IPS DF 6.9 (cell line): Measurements from ENCODE around the gene CCDC9.
"Not testable (repeated sequence)": the region's sequence is repeated elsewhere in the genome, so short reads cannot be mapped to it uniquely, and the experiment has no call there.

Experiments
- DNase-seq: peaks from one replicate; pipeline ENCODE4 v3.0.0-alpha.2; 2013; ENCODE audit warnings: low read depth, low spot score
- H3K27ac ChIP-seq: one replicate; pipeline ENCODE4 v1.5.1; 2013; ENCODE audit warnings: low read length, control low read depth
- H3K27me3 ChIP-seq: 2 replicates; pipeline ENCODE4 v1.6.1; 2013; ENCODE audit warnings: mild to moderate bottlenecking, low read length; ENCODE audit not compliant: control insufficient read depth, insufficient read depth
- H3K36me3 ChIP-seq: 2 replicates; pipeline ENCODE4 v1.6.1; 2013; ENCODE audit warnings: low read length; ENCODE audit not compliant: control insufficient read depth, insufficient read depth
- H3K4me1 ChIP-seq: 2 replicates; pipeline ENCODE4 v1.6.1; 2013; ENCODE audit warnings: low read length; ENCODE audit not compliant: control insufficient read depth, insufficient read depth
- H3K4me3 ChIP-seq: 2 replicates; pipeline ENCODE4 v1.5.1; 2013; ENCODE audit warnings: mild to moderate bottlenecking, low read length
- H3K9me3 ChIP-seq: 2 replicates; pipeline ENCODE4 v1.6.1; 2013; ENCODE audit warnings: low read length, inconsistent platforms; ENCODE audit not compliant: control insufficient read depth, insufficient read depth
- WGBS: extraction: QIAGEN DNeasy Blood & Tissue Kit; methylation state at CpG from one replicate; pipeline ENCODE4 v1.1.7; 2013; ENCODE audit warnings: mixed read lengths, missing lambda C conversion rate; ENCODE audit not compliant: insufficient read length, insufficient coverage; 5-methylcytosine and 5-hydroxymethylcytosine counted together

The CCDC9 gene

GRCh38 chr19:47261946-47262793 lies 5.8 kb downstream of the CCDC9 start:
- DNase-seq, H3K27ac ChIP-seq, H3K4me3 ChIP-seq, H3K9me3 ChIP-seq, H3K27me3 ChIP-seq, H3K4me1 ChIP-seq: not testable (repeated sequence)
- no CpG with 5 or more reads among the region's 14 CpGs for WGBS
- peaks cover 33% of the 10 kb centered on the region for H3K36me3 ChIP-seq

GRCh38 chr19:47264629-47265028 lies 8.3 kb downstream of the CCDC9 start:
- no CpG with 5 or more reads among the region's 30 CpGs for WGBS
- no peaks in the 10 kb centered on the region for H3K27me3 ChIP-seq
- H3K27ac ChIP-seq = no peak overlapping the region
- H3K36me3 ChIP-seq = peaks cover 36% of the 10 kb centered on the region
- H3K4me3 ChIP-seq = no peak overlapping the region
- H3K4me1 ChIP-seq = no peaks in the 10 kb centered on the region
- no peak for DNase-seq
- no peaks in the 10 kb centered on the region for H3K9me3 ChIP-seq

- Histone ChIP-seq H3K27ac (no peak overlapping the region), H3K36me3 (peaks cover 25% of the 10 kb centered on the region), H3K9me3 (no peaks in the 10 kb centered on the region), H3K4me1 (no peaks in the 10 kb centered on the region), H3K27me3 (no peaks in the 10 kb centered on the region), H3K4me3 (no peak overlapping the region)
- no peak for DNase-seq
- no CpG with 5 or more reads among the region's 21 CpGs for WGBS
Measured at GRCh38 chr19:47266401-47266941, 10.1 kb downstream of the CCDC9 start.

GRCh38 chr19:47267350-47267759 lies 11.0 kb downstream of the CCDC9 start:
- no peaks in the 10 kb centered on the region for H3K9me3 ChIP-seq
- no CpG with 5 or more reads among the region's 14 CpGs for WGBS
- DNase-seq = no peak
- H3K4me3 ChIP-seq = no peak overlapping the region
- no peak overlapping the region for H3K27ac ChIP-seq
- H3K27me3 ChIP-seq = no peaks in the 10 kb centered on the region
- H3K36me3 ChIP-seq = peaks cover 25% of the 10 kb centered on the region
- H3K4me1 ChIP-seq = 0 out of 2 replicates have a peak, but pooled peaks cover 1% of the 10 kb centered on the region

- no CpG with 5 or more reads among the region's 6 CpGs for WGBS
- Histone ChIP-seq H3K36me3 (peaks cover 24% of the 10 kb centered on the region), H3K9me3 (no peaks in the 10 kb centered on the region), H3K4me1 (0 out of 2 replicates have a peak, but pooled peaks cover 1% of the 10 kb centered on the region), H3K4me3 (no peak overlapping the region), H3K27me3 (no peaks in the 10 kb centered on the region), H3K27ac (no peak overlapping the region)
- DNase-seq = no peak
Measured at GRCh38 chr19:47268028-47268427, 11.7 kb downstream of the CCDC9 start.

GRCh38 chr19:47269596-47269995 lies 13.3 kb downstream of the CCDC9 start:
- no peak overlapping the region for H3K27ac ChIP-seq
- no peaks in the 10 kb centered on the region for H3K9me3 ChIP-seq
- H3K36me3 ChIP-seq = peaks cover 18% of the 10 kb centered on the region
- DNase-seq = no peak
- 0 out of 2 replicates have a peak, but pooled peaks cover 1% of the 10 kb centered on the region for H3K4me1 ChIP-seq
- H3K27me3 ChIP-seq = no peaks in the 10 kb centered on the region
- WGBS = no CpG with 5 or more reads among the region's 7 CpGs
- H3K4me3 ChIP-seq = no peak overlapping the region

- H3K4me3 ChIP-seq = no peak overlapping the region
- DNase-seq = no peak
- WGBS = no CpG with 5 or more reads among the region's 10 CpGs
- H3K9me3 ChIP-seq = no peaks in the 10 kb centered on the region
- H3K4me1 ChIP-seq = 0 out of 2 replicates have a peak, but pooled peaks cover 1% of the 10 kb centered on the region
- no peak overlapping the region for H3K27ac ChIP-seq
- H3K27me3 ChIP-seq = no peaks in the 10 kb centered on the region
- peaks cover 15% of the 10 kb centered on the region for H3K36me3 ChIP-seq
Measured at GRCh38 chr19:47270408-47270807, 14.1 kb downstream of the CCDC9 start.

- peaks cover 8% of the 10 kb centered on the region; the same call in 1 of the 2 replicates for H3K36me3 ChIP-seq
- WGBS = no CpG with 5 or more reads among the region's 6 CpGs
- H3K4me3 ChIP-seq = no peak overlapping the region
- H3K27ac ChIP-seq = no peak overlapping the region
- H3K9me3 ChIP-seq = no peaks in the 10 kb centered on the region
- H3K27me3 ChIP-seq = peaks cover 4% of the 10 kb centered on the region; the same call in 1 of the 2 replicates
- 0 out of 2 replicates have a peak, but pooled peaks cover 1% of the 10 kb centered on the region for H3K4me1 ChIP-seq
- no peak for DNase-seq
Measured at GRCh38 chr19:47271949-47272348, 15.6 kb downstream of the CCDC9 start.

GRCh38 chr19:47272448-47273312 lies 16.4 kb downstream of the CCDC9 start:
- H3K36me3 ChIP-seq = peaks cover 4% of the 10 kb centered on the region; the same call in 1 of the 2 replicates
- H3K4me1 ChIP-seq = 0 out of 2 replicates have a peak, but pooled peaks cover 1% of the 10 kb centered on the region
- H3K4me3 ChIP-seq = peak overlapping the region; percentile 60; the same call in 1 of the 2 replicates
- no peaks in the 10 kb centered on the region for H3K9me3 ChIP-seq
- H3K27me3 ChIP-seq = peaks cover 4% of the 10 kb centered on the region; the same call in 1 of the 2 replicates
- no peak for DNase-seq
- H3K27ac ChIP-seq = no peak overlapping the region
- WGBS = no CpG with 5 or more reads among the region's 42 CpGs
